ENCODE results near the gene SLC25A23. TPM values are rescaled to one million over a fixed set of nuclear protein-coding genes. Genes with fewer than 3 reads are reported as not detected.

Gene SLC25A23
- total and polyA plus RNA-seq, 9 of the 15 experiments (the other 6 are each of a cell fraction or from before 2014, with no cell fraction given): 6.1 to 72.0 (median 26.6) TPM

DNA sequence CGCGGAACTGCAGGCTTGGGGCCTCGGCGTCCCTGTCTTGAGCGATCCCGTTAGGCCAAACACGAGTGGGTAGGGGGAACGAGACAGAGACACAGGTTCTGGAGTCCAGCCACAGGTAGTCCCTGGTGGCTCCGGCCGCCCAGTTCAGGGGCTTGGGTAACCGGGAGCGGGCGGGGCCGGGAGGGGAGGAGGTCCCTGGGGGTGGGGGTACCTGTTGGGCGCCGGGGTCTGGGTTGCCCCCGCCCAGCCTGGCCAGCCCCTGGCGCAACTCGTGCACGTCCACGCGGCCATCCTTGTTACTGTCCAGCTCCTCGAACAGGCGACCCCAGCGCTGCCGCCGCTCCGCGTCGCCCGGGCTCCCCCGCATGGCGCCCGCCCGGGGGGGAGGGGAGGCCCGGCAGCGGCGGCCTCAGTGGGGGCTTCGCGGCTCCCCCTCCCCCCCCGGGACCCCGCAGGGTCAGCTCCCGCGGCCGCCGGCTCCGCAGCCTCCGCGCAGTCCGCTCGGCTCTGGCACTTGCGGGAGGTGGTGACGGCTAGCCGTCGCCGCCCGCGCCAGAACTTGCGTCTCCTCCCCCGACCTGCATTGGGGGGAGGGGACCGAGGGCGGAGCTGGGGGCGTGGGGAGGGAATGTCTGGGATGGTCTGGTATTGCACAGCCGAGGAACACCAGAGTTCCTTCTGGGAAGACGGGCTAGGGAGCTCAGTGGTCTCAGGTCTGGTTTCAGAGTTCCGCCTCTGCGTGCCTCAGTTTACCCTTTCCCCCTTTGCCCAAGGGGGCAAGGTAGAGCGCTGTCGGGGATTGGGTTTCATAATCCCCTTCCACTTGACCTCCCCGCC lies at the start of gene SLC25A23 (continued):
- TF ChIP-seq CBX8 (IDR thresholded peaks at IDR 0.05; ENCODE audit: borderline replicate concordance, extremely low read depth, low read depth, low read length, poor library complexity, severe bottlenecking) (no peak), NFE2 (IDR thresholded peaks at IDR 0.05; ENCODE audit: low read depth) (no peak), MAFG (tag; conservative IDR thresholded peaks at IDR 0.05) (no peak), TRIM25 (IDR thresholded peaks at IDR 0.05; ENCODE audit: borderline replicate concordance) (no peak), CXXC5 (CRISPR knock-in tag; IDR thresholded peaks at IDR 0.05) (peak; percentile 67), BRF1 (IDR thresholded peaks at IDR 0.05; ENCODE audit: borderline replicate concordance, extremely low read depth, insufficient read length) (no peak), ZNF507 (tag; conservative IDR thresholded peaks at IDR 0.05) (no peak), RB1 (IDR thresholded peaks at IDR 0.05; ENCODE audit: low read depth) (peak; percentile 73; the same call in 1 of the 2 replicates), NR2C2 (CRISPR knock-in tag; IDR thresholded peaks at IDR 0.05) (no peak), NR2C2 (tag; IDR thresholded peaks at IDR 0.05) (peak; percentile 33; the same call in 1 of the 2 replicates), VEZF1 (CRISPR knock-in tag; IDR thresholded peaks at IDR 0.05) (peak; percentile 58), ZNF282 (CRISPR knock-in tag; IDR thresholded peaks at IDR 0.05) (0 out of 2 replicates have a peak, but pooled peaks have one; percentile 11), RERE (CRISPR knock-in tag; IDR thresholded peaks at IDR 0.05; ENCODE audit: borderline replicate concordance) (peak; percentile 12; the same call in 1 of the 2 replicates), ELF4 (CRISPR knock-in tag; IDR thresholded peaks at IDR 0.05) (no peak)
- TF ChIP-seq, protein P1, sequence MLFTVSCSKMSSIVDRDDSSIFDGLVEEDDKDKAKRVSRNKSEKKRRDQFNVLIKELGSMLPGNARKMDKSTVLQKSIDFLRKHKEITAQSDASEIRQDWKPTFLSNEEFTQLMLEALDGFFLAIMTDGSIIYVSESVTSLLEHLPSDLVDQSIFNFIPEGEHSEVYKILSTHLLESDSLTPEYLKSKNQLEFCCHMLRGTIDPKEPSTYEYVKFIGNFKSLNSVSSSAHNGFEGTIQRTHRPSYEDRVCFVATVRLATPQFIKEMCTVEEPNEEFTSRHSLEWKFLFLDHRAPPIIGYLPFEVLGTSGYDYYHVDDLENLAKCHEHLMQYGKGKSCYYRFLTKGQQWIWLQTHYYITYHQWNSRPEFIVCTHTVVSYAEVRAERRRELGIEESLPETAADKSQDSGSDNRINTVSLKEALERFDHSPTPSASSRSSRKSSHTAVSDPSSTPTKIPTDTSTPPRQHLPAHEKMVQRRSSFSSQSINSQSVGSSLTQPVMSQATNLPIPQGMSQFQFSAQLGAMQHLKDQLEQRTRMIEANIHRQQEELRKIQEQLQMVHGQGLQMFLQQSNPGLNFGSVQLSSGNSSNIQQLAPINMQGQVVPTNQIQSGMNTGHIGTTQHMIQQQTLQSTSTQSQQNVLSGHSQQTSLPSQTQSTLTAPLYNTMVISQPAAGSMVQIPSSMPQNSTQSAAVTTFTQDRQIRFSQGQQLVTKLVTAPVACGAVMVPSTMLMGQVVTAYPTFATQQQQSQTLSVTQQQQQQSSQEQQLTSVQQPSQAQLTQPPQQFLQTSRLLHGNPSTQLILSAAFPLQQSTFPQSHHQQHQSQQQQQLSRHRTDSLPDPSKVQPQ (CRISPR knock-in tag; IDR thresholded peaks at IDR 0.05; ENCODE audit: borderline replicate concordance): no peak

All from K562 (cell line).